A172 (cell line): ENCODE data around the gene MED28. TPM values are rescaled to one million over a fixed set of nuclear protein-coding genes. Genes with fewer than 3 reads are reported as not detected.

Experiments
- DNase-seq: peaks from one replicate; pipeline ENCODE4 v3.0.0-alpha.2; 2015; ENCODE audit warnings: low spot score
- total RNA-seq: library from RNA; depleted of rRNA; stranded (reverse); fragments of >200 nt; shearing (Covaris generic); gene quantifications from 2 replicates; pipeline ENCODE4 v1.2.3, GENCODE V29; 2014; rRNA removed

MED28 gene
- total RNA-seq, 1 experiment from 2014 or later = 9.3 TPM

GRCh38 chr4:17667253-17667652 lies 52.8 kb downstream of the MED28 start:
- DNase-seq = no peak

DNA sequence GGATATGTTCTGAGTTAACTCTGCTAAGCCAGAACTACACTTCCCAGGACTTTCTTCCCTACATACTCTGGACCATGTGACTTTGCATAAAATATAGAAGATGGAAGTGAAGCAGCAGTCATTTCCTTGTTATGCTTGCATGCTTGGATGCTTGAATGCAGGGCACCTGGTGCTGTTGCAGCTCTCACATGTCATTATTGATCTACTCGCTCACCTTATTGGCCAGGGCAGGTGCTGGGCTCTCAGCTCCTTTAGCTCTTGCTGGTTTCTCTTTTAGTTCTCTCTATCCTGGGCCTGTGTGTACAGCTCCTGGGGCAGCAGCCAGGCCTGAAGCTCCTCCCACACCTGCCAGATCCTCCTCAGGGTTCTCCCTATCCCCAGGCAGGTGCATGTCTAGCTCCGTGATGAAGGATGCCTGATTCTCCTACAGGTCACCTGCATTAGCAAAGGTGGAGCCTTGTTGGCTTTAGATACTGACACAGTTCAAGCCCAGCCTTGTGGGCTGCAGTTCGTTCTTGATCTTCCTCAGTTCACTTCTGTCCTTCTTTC lies 53.3 kb downstream of the MED28 start:
- DNase-seq = no peak

DNA sequence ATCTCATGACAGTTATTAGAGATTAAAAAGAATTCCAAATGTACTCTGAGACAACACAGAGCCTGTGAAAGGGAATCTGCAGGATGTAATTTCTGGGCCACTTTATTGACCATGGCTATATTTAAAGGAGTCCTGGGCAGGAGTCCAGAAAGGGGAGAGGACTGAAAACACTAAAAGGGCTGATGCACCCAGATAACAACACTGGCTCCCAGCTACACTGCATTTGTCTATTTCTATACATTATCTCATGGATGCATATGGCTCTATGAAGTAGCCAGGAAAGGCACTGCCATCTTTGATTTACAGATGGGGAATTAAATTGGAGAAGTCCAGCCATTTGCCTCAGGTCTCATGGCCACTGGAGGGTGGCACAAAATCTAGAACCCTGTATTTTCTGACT lies 56.0 kb downstream of the MED28 start:
- no peak for DNase-seq

DNA sequence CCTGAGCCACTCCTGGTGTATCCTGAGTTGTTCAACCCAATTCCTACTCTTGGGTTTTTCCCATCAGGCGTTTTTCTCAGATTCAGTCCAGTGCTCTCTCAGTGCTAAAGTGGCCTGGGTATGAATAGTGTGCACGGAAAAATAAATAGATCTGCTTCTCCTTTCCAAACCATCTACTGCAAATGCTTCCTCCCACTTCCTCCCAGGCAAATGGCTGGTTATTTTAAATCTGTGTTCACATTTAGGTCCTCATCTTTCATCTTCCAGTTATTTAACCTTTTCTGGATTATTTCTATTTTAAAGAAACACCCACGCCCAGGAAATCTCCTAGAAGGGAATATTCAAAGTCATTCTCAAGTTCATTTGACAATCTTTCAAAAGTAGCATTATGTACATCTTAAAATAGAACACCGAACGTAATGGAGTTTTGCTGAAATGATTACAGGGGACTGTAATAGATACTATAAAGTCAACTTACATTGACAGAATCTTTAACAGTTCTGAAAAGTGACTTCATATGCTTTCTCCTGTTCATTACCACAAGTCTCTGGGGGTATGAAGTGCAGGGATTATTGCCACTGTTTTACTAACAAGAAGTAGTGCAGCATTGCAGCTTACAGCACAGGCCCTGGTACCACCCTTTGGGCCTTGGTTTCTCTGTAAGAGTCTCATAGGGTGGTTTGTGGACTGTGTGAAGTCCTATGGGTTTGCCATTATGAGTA lies 66.3 kb downstream of the MED28 start:
- no peak for DNase-seq

- DNase-seq = no peak
Observed at GRCh38 chr4:17681281-17682221, 67.1 kb downstream of the MED28 start.

- no peak for DNase-seq
Observed at GRCh38 chr4:17682222-17682566, 67.8 kb downstream of the MED28 start.

Other genes with a start within 250 kb of the MED28 start
- 9.9 and 23.4 TPM in 2 replicates for gene QDPR, start 102.6 kb upstream of the MED28 start, total RNA-seq
- gene CLRN2, start 99.5 kb upstream of the MED28 start, total RNA-seq = not detected in 2 replicates
- gene LAP3, start 37.4 kb upstream of the MED28 start, total RNA-seq = 62.6 and 75.3 TPM in 2 replicates
- gene FAM184B, start 167.0 kb downstream of the MED28 start, total RNA-seq = not detected in 2 replicates
- 26.8 and 32.1 TPM in 2 replicates for gene DCAF16, start 196.1 kb downstream of the MED28 start, total RNA-seq
- 77.7 and 98.5 TPM in 2 replicates for gene NCAPG, start 196.3 kb downstream of the MED28 start, total RNA-seq